Heart left ventricle (tissue), 13 donors: ENCODE measurements around the gene ACAP3.

Experiments used
- CTCF ChIP-seq, 12 donors: fragments of 200-600 bp; sonication (generic) in 4 of 12; IDR thresholded peaks; one replicate each; pipeline versions ENCODE4 v1.5.0 to v1.8.0; 2018 to 2022; ENCODE audit warnings: antibody characterized with exemption in 12 of 12, mild to moderate bottlenecking in 5 of 12
- POLR2A ChIP-seq, 2 donors: fragments of 450-650 bp; IDR thresholded peaks; one replicate each; pipeline ENCODE4 v1.6.1; 2017; ENCODE audit warnings: antibody characterized with exemption in 2 of 2, mild to moderate bottlenecking in 2 of 2, moderate library complexity in 2 of 2
- donor health status: ischemic (EF 13 %, LVEDD 7.1; RV severe dilation, severe dysfunction).
- donor health status: DM: no; HTN: yes; CAD: no.
- donor health status: DM: no; HTN: no; CAD: no.
- donor health status: ischemic (EF 25% LVEDD 6.9; RV normal size, moderate dysfunction).
- donor health status: ischemic (EF 25% LVEDD 5.7; RV mildly dilated, moderate dysfunction).
- donor health status: ischemic (EF 35%, LVEDD 5.7; RV mildly dilated, moderate dysfunction).
- donor health status: nonischemic (EF 11% LVEDD 7.7; RV severe dilation, severe dysfunction).
- donor health status: DM: yes; HTN: yes; CAD: no.
- donor health status: PGD.
- donor health status: ischemic (EF 29% LVEDD 5.4; RV normal size, mild dysfunction).
- donor health status: nonischemic (EF 23%, LVEDD 6.1; RV moderate dilation, normal function).

DNA sequence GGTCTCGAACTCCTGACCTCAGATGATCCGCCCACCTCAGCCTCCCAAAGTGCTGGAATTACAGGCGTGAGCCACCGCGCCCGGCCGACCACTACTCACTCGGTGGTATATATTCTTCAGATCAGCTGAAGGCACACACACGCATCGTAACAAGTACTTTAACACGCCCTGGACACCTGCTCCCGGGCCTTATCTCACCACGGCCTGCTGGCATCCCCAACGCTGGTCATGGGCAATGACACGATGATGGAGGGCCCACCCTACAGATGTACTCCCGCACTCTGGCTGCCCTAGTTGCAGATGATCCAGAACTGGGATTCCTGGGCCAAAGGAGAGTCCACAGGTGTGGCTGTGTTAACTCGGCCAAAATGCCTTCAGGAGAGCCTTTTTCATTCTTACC lies 45.7 kb downstream of the ACAP3 start:
- no peak for TF ChIP-seq CTCF (IDR thresholded peaks at IDR 0.05)
- TF ChIP-seq POLR2A (IDR thresholded peaks at IDR 0.05), result no peak
